NCI-H69 (cell line): ENCODE data around the gene RNF212B.
"Not testable (repeated sequence)": the region's sequence is repeated elsewhere in the genome, so short reads cannot be mapped to it uniquely, and the experiment has no call there.

Source experiments
- DNase-seq: peaks from one replicate; lab custom pipeline; 2025; lab: John Stamatoyannopoulos, UW

The RNF212B gene, protein sequence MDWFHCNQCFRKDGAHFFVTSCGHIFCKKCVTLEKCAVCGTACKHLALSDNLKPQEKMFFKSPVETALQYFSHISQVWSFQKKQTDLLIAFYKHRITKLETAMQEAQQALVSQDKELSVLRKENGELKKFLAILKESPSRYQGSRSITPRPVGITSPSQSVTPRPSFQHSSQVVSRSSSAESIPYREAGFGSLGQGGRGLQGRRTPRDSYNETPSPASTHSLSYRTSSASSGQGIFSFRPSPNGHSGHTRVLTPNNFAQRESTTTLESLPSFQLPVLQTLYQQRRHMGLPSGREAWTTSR

DNA sequence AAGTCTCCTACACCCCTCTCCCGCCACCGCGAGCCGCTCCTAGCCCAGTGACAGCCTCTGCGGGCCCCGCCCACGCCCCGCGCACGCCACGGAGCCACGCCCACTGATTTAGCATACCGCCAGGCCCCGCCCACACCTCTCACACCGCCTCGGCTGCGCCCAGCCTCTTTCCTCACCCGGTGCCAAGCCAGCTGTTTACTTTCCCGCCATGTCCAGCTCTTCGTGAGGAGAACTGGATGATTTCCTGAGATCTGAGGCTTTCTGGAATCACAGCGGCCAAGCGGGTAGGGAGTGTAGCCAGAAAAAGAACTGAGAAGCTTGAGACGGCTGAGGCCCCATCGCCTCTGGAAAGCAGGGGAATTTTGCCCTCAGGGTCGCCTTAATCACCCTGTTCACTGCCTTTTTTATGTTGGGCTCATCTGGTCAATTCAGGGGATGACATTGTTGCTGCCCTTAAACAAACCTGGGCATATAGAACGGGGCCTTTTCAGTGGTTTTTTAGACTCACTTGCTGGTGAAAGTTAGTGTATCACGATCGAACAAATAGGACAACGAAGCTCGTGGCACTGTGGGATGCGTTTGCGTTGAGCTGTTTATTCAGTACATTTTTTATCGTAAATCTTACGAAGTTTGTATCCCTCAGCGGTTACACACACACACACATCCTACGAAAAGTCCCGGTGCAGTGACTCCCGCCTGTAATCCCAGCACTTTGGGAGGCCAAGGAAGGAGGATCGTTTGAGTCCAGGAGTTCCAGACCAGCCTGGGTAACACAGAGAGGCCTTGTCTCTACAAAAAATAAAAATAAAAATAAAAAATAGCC lies at the start of gene RNF212B:
Gene RNF212B (plus strand): TSS at position 165 of the 823 bp plus-strand sequence. CDS start 2,410 bp downstream, outside the sequence.
- DNase-seq = peak; percentile 91

DNA sequence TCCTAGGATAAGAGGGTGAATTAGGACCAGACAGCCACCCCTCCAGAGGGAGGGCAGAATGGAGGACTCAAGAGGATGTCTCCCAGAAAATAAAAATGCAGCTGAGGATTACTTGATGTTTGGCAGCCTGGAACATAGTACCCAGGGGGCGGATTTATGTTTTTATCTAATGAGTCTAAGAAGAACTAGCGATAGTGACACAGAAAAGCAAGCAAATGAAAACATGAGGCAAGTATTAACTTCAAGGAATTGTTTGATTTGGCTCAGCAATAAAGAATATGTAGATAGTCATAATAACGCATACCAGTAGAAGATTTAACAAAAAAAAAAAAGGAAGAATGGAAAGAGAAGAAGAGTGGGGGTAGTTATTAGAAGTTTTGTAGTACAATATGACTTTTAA lies 44.3 kb upstream of the RNF212B start:
- DNase-seq = no peak

DNA sequence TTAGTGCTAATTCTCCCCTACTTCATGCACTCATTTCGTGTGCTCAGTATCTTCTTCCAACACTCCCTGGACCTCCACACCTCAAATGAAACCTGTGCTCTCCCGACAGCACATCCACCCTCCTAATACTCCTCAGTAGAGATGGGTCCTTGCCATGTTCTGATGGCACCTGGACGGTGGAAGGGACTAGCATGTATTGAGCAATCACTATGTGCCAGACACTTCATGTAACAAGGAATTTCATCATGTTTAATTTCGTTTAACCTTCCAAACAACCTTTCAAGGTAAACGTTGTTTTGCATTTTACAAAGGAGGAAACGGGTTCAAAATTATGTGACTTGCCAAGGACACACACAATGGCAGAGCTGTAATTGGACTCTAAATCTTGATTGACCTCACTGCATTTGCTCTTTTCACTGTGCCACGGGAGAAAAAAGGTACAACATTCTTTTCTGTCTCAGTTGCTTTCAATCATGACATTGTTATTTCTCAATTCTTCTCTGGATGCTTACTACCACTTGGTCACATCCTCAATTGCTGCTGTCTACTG lies 42.1 kb upstream of the RNF212B start:
- no peak for DNase-seq

DNA sequence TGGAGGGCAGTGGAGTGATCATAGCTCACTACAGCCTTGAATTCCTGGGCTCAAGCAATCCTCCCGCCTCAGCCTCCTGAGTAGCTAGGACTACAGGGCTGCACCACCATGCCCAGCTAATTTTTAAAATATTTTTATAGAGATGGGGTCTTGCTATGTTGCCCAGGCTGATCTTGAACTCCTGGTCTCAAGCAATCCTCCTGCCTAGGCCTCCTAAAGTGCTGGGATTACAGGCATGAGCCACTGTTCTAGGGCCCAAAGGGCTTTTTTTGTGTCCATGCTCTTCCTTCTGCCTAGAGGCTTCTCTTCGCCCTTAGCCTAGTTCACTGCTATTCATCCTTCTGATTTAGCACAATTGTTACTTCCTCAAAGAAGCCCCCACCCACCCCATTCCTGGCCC lies 41.2 kb upstream of the RNF212B start:
- DNase-seq = not testable (repeated sequence)

DNA sequence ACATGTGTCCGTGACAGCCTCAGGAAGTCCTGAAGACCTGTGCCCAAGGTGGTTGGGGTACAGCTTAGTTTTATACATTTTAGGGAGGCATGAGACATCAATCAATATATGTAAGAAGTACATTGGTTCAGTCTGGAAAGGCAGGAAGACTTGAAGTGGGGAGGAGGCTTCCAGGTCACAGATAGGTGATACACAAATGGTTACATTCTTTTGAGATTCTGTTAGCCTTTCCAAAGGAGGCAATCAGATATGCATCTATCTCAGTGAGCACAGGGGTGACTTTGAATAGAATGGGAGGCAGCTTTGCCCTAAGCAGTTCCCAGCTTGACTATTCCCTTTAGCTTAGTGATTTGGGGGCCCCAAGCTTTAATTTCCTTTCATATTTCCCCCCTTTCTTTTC lies 38.6 kb upstream of the RNF212B start:
- DNase-seq = not testable (repeated sequence)

DNA sequence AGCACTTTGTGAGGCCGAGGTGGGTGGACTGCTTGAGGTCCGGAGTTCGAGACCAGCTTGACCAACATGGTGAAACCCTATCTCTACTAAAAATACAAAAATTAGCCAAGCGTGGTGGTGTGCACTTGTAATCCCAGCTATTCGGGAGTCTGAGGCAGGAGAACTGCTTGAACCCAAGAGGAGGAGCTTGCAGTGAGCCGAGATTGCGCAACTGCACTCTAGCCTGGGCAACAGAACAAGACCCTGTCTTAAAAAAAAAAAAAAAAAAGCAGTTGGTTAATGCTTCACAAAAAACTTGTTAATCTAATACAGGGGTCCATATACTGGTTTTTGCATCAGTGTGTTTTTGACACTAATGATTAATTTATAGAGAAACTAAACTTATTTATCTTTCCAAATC lies 35.7 kb upstream of the RNF212B start:
- no peak for DNase-seq

DNA sequence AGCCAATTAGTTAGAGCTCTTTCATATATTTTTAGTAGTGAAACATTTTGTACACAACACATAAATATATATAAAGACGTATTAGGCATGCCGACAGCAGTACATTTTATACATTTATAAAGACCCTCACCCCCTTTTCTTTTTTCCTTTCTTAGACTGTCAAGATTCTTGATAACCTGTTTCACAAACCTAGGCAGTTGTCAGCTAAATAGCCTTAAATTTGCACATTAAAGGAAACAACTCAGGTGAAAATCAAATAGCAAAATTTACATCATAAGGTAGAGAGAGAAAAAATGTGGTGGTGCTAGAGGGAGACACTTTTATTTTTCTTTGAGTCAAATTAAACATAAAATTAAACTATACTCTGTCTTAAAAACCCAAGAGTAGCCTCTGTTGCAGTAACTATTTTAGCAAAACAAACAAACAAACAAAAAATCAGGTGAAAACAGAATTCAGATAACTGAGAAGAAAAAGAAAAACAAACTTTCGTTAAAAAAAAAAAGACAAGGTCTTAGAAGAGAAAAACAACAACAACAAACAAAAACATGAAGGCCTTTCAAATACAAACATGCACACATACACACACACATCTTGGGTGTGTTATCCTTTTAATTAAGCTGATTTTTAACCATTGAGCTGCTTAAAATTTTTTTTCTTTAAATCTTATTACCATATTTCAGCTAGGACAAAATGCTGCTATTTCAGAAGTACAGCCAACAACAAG lies 31.2 kb upstream of the RNF212B start:
- DNase-seq = no peak

DNA sequence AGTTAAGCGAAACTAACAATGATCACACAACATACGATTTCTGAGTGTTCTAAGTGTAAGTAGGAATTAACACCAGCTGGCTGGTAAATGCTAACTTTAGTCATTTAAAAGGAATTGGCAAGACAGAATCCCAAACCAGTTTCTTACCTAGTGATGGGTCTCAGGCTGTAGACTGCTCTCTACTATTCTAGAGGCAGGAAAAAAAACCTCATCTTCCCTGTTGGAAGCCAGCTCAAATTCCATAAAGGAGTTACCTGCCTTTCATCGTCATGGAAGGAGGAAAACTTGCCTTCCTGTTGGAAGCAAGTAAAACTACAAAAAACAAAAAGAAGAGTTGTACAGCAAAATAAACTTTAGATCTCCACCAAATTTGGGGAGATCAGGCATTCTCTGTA lies 30.6 kb upstream of the RNF212B start:
- no peak for DNase-seq

DNA sequence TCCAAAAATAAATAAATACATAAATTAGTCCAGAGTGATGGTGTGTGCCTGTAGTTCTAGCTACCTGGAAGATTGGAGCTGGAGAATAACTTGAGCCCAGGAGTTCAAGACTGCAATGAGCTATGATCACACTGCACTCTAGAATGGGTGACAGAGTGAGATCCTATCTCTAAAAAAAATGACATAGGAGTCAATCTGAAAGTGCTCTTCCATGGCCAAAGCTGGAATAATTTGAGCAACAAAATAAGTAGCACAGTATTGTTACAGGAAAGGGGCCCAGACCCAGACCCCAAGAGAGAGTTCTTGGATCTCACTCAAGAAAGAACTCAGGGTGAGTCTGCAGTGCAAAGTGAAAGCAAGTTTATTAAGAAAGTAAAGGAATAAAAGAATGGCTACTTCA lies 29.4 kb upstream of the RNF212B start:
- DNase-seq = no peak

DNA sequence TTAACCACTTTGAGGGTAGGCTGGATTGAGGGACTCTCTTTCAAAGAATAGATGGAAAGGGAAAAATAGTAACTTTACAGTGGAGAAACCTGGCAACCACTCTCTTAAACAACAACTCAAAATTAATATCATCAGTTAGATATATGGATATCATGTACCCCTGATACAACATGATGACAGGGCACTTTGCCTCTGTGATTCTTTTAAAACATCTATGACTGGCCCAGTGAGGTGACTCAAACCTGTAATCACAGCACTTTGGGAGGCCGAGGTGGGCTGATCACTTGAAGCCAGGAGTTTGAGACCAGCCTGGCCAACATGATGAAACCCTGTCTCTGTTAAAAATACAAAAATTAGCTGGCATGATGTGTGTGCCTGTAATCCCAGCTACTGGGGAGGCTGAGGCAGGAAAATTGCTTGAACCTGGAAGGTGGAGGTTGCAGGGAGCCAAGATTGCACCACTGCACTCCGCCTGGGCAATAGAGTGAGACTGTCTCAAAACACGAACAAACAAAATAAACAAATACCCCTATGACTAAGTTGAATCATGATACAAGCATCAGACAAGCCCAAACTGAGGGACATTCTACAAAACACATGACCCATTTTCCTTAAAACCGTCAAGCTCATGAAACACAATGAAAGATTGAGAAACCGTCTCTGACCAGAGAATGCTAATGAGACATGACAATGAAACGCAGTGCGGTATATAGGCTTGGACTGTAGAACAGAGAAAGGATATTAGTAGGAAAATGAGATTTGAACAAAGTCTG lies 27.9 kb upstream of the RNF212B start:
- no peak for DNase-seq

DNA sequence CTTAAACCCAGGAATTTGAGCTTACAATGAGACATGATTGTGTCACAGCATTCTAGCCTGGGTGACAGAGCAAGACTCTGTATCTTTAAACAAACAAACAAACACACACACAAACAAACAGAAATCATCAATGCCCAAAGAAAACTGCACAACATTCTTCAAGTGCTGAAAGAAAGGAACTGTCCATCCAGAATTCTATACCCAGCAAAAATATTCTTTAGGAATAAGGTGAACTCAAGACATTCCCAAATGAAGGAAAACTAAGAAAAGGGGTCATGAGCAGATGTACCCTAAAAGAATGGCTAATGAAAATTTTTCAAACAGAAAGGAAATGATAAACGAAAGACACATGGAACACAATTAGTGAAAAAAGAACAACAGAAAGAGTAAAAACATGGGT lies 22.3 kb upstream of the RNF212B start:
- DNase-seq = no peak

DNA sequence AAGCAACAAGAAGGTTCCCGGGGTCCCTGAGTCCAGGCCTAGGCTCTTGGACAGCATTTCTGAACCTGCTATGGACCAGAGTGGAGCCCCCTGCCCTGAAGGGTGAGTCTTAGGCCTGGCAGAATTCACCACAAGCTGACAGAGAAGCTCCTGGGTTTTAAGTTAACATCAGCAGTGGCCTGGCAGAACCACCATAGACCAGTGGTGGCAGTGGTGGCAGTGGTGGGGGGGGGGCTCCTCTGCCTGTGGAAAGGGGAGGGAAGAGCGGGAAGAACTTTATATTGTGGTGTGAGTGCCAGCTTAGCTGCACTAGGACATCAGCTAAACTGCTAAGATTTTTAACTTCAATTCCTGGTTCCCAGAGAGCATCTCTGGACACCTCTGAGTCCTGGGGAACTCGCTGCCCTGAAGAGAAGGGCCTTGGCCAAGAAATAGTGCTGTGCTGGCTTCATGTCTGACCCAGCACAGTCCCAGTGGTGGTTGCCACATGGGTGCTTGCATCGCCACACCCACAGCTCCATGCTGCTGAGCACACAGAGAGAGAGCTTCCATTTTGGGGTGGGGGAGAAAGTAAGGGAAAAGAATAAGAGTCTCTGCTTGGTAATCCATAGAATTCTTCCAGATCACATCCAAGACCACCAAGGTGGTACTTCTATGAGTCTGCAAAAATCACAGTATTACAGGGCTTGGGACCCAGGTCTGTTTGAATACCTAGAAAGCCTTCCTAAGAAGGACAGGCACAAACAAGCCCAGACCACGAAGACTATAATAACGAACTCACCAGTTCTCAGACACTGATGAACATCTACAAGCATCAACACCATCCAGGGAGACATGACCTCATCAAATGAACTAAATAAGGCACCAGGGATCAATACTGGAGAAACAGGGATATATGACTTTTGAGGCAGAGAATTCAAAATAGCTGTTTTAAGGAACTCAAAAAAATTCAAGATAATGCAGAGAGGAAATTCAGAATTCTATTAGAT lies 20.4 kb upstream of the RNF212B start:
- no peak for DNase-seq

DNA sequence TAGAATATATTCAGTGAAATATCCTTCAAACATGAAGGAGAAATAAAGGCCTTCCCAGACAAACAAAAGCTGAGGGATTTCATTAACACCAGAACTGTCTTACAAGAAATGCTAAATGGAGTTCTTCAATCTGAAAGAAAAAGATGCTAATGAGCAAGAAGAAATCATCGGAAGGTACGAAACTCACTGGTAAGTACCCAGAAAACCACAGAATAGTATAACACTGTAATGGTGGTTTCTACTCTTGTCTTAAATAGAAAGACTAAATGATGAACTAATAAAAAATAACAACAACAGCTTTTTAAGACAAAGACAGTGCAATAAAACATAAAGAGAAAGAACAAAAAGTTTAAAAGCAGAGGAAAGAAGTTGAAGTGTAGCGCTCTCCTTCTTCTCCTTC lies 18.7 kb upstream of the RNF212B start:
- DNase-seq = no peak

DNA sequence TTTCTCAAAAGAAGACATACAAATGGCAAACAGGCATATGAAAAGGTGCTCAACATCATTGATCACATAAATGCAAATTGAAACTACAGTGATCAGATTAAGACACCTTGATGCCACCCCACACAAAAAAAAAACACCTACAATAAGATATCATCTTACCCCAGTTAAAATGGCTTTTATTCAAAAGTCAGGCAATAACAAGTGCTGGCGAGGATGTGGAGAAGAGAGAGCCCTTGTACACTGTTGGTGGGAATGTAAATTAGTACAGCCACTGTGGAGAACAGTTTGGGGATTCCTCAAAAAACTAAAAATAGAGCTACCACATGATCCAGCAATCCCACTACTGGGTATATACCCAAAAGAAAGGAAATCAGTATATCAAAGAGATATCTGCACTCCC lies 12.8 kb upstream of the RNF212B start:
- DNase-seq = not testable (repeated sequence)

DNA sequence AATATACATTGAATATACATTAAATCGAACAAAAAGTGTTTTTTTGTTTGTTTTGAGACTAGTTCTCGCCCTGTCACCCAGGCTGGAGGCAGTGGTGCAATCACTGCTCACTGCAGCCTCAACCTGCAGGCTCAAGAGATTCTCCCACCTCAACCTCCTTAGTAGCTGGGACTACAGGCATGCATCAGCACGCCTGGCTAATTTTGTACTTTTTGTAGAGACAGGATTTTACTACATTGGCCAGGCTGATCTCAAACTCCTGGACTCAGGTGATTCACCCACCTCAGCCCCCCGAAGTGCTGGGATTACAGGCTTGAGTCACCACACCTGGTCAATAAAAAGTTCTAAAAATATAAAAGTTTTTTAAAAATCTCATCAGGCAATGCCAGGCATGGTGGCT lies 10.2 kb upstream of the RNF212B start:
- no peak for DNase-seq

DNA sequence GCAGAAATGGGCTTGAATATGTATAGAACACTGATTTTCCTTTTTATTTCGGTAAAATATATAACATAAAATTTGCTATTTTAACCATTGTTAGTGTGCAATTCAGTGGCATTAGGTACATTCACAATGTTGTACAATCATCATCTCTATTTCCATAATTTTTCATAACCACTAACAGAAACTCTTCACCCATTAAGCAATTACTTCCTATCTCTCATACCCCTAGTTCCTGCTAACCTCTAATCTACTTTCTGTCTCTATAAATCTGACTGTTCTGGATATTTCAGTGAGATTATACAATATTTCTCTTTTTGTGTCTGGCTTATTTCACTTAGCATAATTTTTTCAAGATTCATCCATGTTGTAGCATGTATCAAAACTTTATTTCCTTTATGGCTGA lies 8.9 kb upstream of the RNF212B start:
- no peak for DNase-seq

DNA sequence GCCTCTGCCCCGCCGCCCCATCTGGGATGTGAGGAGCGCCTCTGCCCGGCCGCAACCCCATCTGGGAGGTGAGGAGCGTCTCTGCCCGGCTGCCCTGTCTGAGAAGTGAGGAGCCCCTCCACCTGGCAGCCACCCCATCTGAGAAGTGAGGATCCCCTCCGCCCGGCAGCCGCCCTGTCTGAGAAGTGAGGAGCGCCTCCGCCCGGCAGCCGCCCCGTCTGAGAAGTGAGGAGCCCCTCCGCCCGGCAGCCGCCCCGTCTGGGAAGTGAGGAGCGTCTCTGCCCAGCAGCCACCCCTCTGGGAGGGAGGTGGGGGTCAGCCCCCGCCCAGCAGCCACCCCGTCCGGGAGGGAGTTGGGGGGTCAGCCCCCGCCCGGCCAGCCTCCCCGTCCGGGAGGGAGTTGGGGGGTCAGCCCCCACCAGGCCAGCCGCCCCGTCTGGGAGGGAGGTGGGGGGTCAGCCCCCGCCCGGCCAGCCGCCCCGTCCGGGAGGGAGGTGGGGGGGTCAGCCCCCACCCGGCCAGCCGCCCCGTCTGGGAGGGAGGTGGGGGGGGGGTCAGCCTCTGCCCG lies 5.4 kb upstream of the RNF212B start:
- DNase-seq = not testable (repeated sequence)

DNA sequence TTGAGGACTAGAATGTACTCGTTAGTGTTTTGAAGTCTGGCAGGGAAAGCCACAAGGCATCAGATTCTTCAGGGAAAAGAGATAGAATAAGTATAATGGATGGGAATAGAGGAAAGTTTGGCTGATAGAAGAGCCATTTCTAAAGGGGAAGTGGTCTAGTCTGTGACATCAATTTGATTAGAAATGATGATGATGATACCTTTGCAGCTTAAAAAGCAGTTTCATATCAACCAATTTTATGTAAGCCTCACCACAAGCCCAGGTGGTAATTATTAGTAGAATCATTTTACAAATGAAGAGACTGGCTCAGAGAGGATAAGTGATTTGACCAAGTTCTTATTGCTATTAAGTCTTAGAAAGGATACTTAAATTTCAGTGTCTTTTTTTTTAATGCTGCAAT lies 2.9 kb downstream of the RNF212B start:
- no peak for DNase-seq

DNA sequence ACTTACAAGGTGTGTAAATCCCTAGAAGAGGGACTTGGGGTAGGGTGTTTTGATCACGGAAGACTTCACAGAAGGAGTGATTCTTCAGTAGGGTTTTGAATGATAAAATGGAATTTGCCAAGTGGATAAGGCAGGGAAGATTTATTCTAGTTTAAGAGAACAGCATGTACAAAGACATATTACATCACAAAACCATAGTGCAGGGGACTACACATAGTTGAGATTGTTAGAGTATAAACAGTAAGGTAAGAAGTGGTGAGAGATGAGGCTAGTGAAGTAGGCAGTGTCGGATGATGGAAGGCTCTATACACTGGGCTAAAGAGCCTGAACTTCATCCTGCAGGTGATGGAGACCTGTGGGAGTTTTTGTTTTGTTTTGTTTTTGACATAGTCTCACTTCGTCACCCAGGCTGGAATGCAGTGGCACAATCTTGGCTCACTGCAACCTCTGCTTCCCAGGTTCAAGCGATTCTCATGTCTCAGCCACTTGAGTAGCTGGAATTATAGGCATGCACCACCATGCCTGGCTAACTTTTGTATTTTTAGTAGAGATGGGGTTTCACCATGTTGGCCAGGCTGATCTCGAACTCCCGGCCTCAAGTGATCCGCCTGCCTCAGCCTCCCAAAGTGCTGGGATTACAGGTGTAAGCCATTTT lies 3.5 kb downstream of the RNF212B start:
- DNase-seq = not testable (repeated sequence)

DNA sequence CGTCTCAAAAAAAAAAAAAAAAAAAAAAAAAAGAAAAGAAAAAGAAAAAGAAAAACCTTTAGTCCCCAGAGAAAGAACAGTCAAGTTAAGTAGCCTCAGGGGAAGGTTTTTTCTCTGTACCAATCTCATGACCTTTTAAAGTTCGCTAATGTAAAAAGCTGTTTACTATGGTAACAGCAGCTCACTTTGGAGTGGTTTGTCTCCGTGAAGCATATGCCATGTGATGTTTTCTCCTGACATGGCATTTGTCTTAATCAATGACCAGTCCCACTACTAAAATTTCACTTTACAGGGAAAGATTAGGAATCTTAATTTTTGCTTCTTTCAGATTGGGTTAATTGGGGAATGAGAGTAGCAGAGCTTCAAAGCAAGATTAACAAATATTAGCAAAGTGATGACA lies 4.3 kb downstream of the RNF212B start:
- DNase-seq = no peak
